K562 (cell line): ENCODE data around the gene MUSTN1. TPM values are rescaled to one million over a fixed set of nuclear protein-coding genes. Genes with fewer than 3 reads are reported as not detected.
A peak's percentile ranks its signal among the peaks of the same experiment; 100 is the strongest.

Experiments used
- ATAC-seq: fragments of 200-7000 bp; cut with Tn5 transposase; 3 replicates; pipeline ENCODE4 v1.9.1; 2020; ENCODE audit warnings: moderate library complexity
- BruUV-seq: library from RNA; stranded (reverse); fragments of 400-500 nt; replicated peaks from 2 replicates; lab custom pipeline; 2021; lab: Mats Ljungman, UMichigan
- CTCF ChIA-PET: fragments of 300-600 bp; formaldehyde crosslinking; extraction: SDS; loops from one replicate; lab custom pipeline; 2021; ENCODE audit warnings: low intra/inter-chr PET ratio; lab: Yijun Ruan, JAX
- POLR2A ChIA-PET: fragments of 300-600, 350-650 bp; sonication (Branson Sonifier 250); formaldehyde crosslinking; extraction: SDS; loops from one replicate; lab custom pipeline; 2021; ENCODE audit warnings: antibody characterized with exemption, inconsistent platforms; lab: Yijun Ruan, JAX
- DNase-seq, 4 experiments: peaks; one replicate each; pipeline versions ENCODE4 v3.0.0 to v3.0.0-alpha.2; 2011 to 2018; ENCODE audit warnings: low spot score in 3 of 4, mixed read lengths in 3 of 4; ENCODE audit errors: extremely low read depth in 1 of 4
- FAIRE-seq: peaks from 2 replicates; lab custom pipeline; 2011; peaks lifted over from hg19 to GRCh38; lab: Jason Lieb, UNC
- H2AFZ ChIP-seq: 2 replicates; pipeline ENCODE4 v1.6.0; 2011; ENCODE audit warnings: low read depth, low read length, control low read depth, inconsistent platforms
- H3K27ac ChIP-seq: fragments of 200-600 bp; 3 replicates; pipeline ENCODE4 v1.8.0; 2011; ENCODE audit warnings: low read depth, mild to moderate bottlenecking, control low read depth, inconsistent platforms, low read length, moderate library complexity, mixed read lengths; ENCODE audit errors: extremely low read depth
- H3K27me3 ChIP-seq, 2 experiments: fragments of 300-600 bp in 1 of 2; 2 replicates in 1 of 2; 3 replicates in 1 of 2; pipeline versions ENCODE4 v1.6.0 to v1.8.0; 2011; ENCODE audit warnings: inconsistent platforms in 2 of 2, low read length in 2 of 2, mild to moderate bottlenecking in 1 of 2, mixed read lengths in 1 of 2, moderate library complexity in 1 of 2; ENCODE audit not compliant: control insufficient read depth in 2 of 2, insufficient read depth in 2 of 2
- H3K36me3 ChIP-seq: fragments of 300-600 bp; 3 replicates; pipeline ENCODE4 v1.8.0; 2011; ENCODE audit warnings: mild to moderate bottlenecking, low read length, inconsistent platforms; ENCODE audit not compliant: control insufficient read depth, insufficient read depth
- H3K4me1 ChIP-seq, 2 experiments: fragments of 200-600 bp in 1 of 2; replicated peaks in 1 of 2; 2 replicates in 1 of 2; 3 replicates in 1 of 2; pipeline versions ENCODE4 v1.5.1 to v1.8.0; 2011; ENCODE audit warnings: inconsistent platforms in 2 of 2, low read length in 2 of 2, mild to moderate bottlenecking in 1 of 2, mixed read lengths in 1 of 2, moderate library complexity in 1 of 2; ENCODE audit not compliant: control insufficient read depth in 2 of 2, insufficient read depth in 2 of 2
- H3K4me2 ChIP-seq: 2 replicates; pipeline ENCODE4 v1.6.1; 2011; ENCODE audit warnings: low read length, control low read depth, inconsistent platforms, mixed read lengths; ENCODE audit not compliant: insufficient read depth
- H3K4me3 ChIP-seq: fragments of 200-600 bp; sonication (generic), shearing (Covaris generic); 2 replicates; pipeline ENCODE4 v1.5.1; 2016; ENCODE audit warnings: control low read depth, inconsistent platforms
- H3K79me2 ChIP-seq: fragments of 200-600 bp; 3 replicates; pipeline ENCODE4 v1.8.0; 2011; ENCODE audit warnings: low read length, inconsistent platforms; ENCODE audit not compliant: control insufficient read depth, insufficient read depth
- H3K9ac ChIP-seq, 2 experiments: 2 replicates each; pipeline versions ENCODE4 v1.6.0 to v1.6.1; 2011; ENCODE audit warnings: low read depth in 2 of 2, low read length in 2 of 2, control low read depth in 1 of 2, inconsistent platforms in 1 of 2, mild to moderate bottlenecking in 1 of 2, mixed read lengths in 1 of 2; ENCODE audit not compliant: insufficient read depth in 1 of 2
- H3K9me1 ChIP-seq: one replicate; pipeline ENCODE4 v1.6.0; 2011; ENCODE audit warnings: inconsistent platforms, mild to moderate bottlenecking, low read length, moderate library complexity; ENCODE audit not compliant: control insufficient read depth, insufficient read depth
- H3K9me3 ChIP-seq: replicated peaks from 2 replicates; pipeline ENCODE4 v1.5.1; 2011; ENCODE audit warnings: low read depth, low read length, inconsistent platforms; ENCODE audit not compliant: control insufficient read depth, insufficient read depth
- H4K20me1 ChIP-seq: replicated peaks from 2 replicates; pipeline ENCODE4 v1.6.1; 2011; ENCODE audit warnings: low read length, inconsistent platforms, mixed read lengths; ENCODE audit not compliant: control insufficient read depth, insufficient read depth
- CEBPB ChIP-seq: fragments of 450-650 bp; IDR thresholded peaks from 2 replicates; pipeline ENCODE4 v1.6.1; 2016; ENCODE audit warnings: missing genetic modification characterization, missing compliant biosample characterization
- CEBPG ChIP-seq, 3 experiments: fragments of 200-800 bp in 1 of 3; sonication (Bioruptor generic) in 1 of 3; sonication (generic) in 1 of 3; formaldehyde crosslinking in 1 of 3; IDR thresholded peaks in 2 of 3; conservative IDR thresholded peaks in 1 of 3; 2 replicates each; pipeline versions ENCODE4 v1.6.1 to v1.8.0; 2016 to 2022; ENCODE audit warnings: missing compliant biosample characterization in 2 of 3, missing genetic modification characterization in 2 of 3, mild to moderate bottlenecking in 1 of 3, missing genetic modification reagents in 1 of 3
- ELK3 ChIP-seq: fragments of 450-650 bp; formaldehyde crosslinking; IDR thresholded peaks from 2 replicates; pipeline ENCODE4 v1.4.0; 2020; ENCODE audit warnings: mild to moderate bottlenecking
- LEF1 ChIP-seq: fragments of 450-650 bp; IDR thresholded peaks from 2 replicates; pipeline ENCODE4 v1.6.1; 2016; ENCODE audit warnings: mild to moderate bottlenecking
- NFE2L1 ChIP-seq: fragments of 450-650 bp; IDR thresholded peaks from 2 replicates; pipeline ENCODE4 v1.6.1; 2016; ENCODE audit warnings: missing genetic modification characterization, low read depth, mild to moderate bottlenecking, missing compliant biosample characterization, moderate library complexity, borderline replicate concordance
- SMARCA4 ChIP-seq: fragments of 450-650 bp; IDR thresholded peaks from 2 replicates; pipeline ENCODE4 v1.6.1; 2016
- SMARCE1 ChIP-seq: fragments of 450-650 bp; IDR thresholded peaks from 2 replicates; pipeline ENCODE4 v1.7.1; 2016; ENCODE audit warnings: mild to moderate bottlenecking
- SP2 ChIP-seq: IDR thresholded peaks from 2 replicates; pipeline ENCODE4 v1.6.1; 2011; ENCODE audit warnings: mild to moderate bottlenecking, low read depth, low read length, moderate library complexity; ENCODE audit not compliant: poor library complexity, severe bottlenecking; ENCODE audit errors: extremely low read depth
- ZNF584 ChIP-seq: fragments of 200-800 bp; sonication (Bioruptor generic); IDR thresholded peaks from 2 replicates; pipeline ENCODE4 v1.6.1; 2016; ENCODE audit warnings: low read depth, mild to moderate bottlenecking, missing genetic modification characterization, missing compliant biosample characterization
- WGBS: fragments of 100-300 bp; shearing (Covaris generic); methylation state at CpG from one replicate; pipeline ENCODE4 v1.1.6; 2016; ENCODE audit warnings: low coverage, mixed read lengths; ENCODE audit not compliant: insufficient coverage; ENCODE audit errors: missing lambda C conversion rate; 5-methylcytosine and 5-hydroxymethylcytosine counted together
- in situ Hi-C: fragments of 300-500 bp; cut with MboI; formaldehyde crosslinking; loops from 4 replicates; pipeline ENCODE4 v1.15.0; 2018; ENCODE audit warnings: inconsistent platforms, mixed read lengths
- intact Hi-C: fragments of 100-400 bp; cut with micrococcal nuclease; formaldehyde crosslinking; loops from 2 replicates; pipeline ENCODE4 v1.14.2; 2022
- polyA plus RNA-seq, 8 experiments: library from polyadenylated mRNA; depleted of rRNA in 4 of 8; stranded (reverse) in 5 of 8; unstranded in 3 of 8; fragments of >200 nt; fragmentation: Nextera tagmentation in 2 of 8; fragmentation: Illumina TruSeq in 1 of 8; extraction: Ambion mirVana in 2 of 8; extraction: Trizol in 1 of 8; gene quantifications; 2 replicates each; pipeline versions ENCODE4 v1.2.1 to v1.2.3, GENCODE V29; 2011 to 2014; ENCODE audit warnings: inconsistent platforms in 1 of 8, missing spikeins in 1 of 8
- total RNA-seq, 7 experiments: library from RNA; depleted of rRNA in 6 of 7; stranded (reverse); fragments of >200 nt in 6 of 7; fragmentation: Illumina TruSeq in 2 of 7; extraction: Trizol in 2 of 7; gene quantifications; 2 replicates each; pipeline versions ENCODE4 v1.2.1 to v1.2.3, GENCODE V29; 2011 to 2021; ENCODE audit warnings: low replicate concordance in 1 of 7
- TF ChIP-seq, protein P1 (sequence below): fragments of 450-650 bp; IDR thresholded peaks from one replicate; pipeline ENCODE4 v1.6.1; 2018; ENCODE audit warnings: mild to moderate bottlenecking, moderate library complexity; ENCODE audit not compliant: partially characterized antibody

Gene MUSTN1
- total and polyA plus RNA-seq, 9 of the 15 experiments (the other 6 are each of a cell fraction or from before 2014, with no cell fraction given): 0.15 to 0.78 (median 0.44) TPM; not detected in 4

- Histone ChIP-seq H3K4me3 (no peak overlapping the region), H3K4me1 (peaks cover 10 to 42% of the 10 kb centered on the region in 2 experiments), H3K27ac (no peak overlapping the region), H3K9ac (no peak overlapping the region), H2AFZ (no peak overlapping the region), H3K9me1 (no peaks in the 10 kb centered on the region), H3K4me2 (peak overlapping the region; percentile 52; the same call in 1 of the 2 replicates), H3K27me3 (no peaks in the 10 kb centered on the region), H3K36me3 (no peaks in the 10 kb centered on the region), H4K20me1 (no peaks in the 10 kb centered on the region), H3K9me3 (no peaks in the 10 kb centered on the region), H3K79me2 (no peaks in the 10 kb centered on the region)
- TF ChIP-seq SP2 (no peak), SMARCA4 (peak; percentile 2; the same call in 1 of the 2 replicates), ELK3 (CRISPR knock-in tag) (no peak), LEF1 (no peak), CEBPG (CRISPR knock-in tag; IDR thresholded peaks at IDR 0.05) (no peak), CEBPG (tag; conservative IDR thresholded peaks at IDR 0.05 in 1 of 2, IDR thresholded peaks at IDR 0.05 in 1 of 2) (peak; percentile 60 to 72; a peak in 2 of 4 replicates), CEBPB (tag) (peak; percentile 6; the same call in 1 of the 2 replicates), ZNF584 (CRISPR knock-in tag) (0 out of 2 replicates have a peak, but pooled peaks have one; percentile 14), SMARCE1 (no peak), NFE2L1 (tag) (no peak)
- TF ChIP-seq, protein P1, sequence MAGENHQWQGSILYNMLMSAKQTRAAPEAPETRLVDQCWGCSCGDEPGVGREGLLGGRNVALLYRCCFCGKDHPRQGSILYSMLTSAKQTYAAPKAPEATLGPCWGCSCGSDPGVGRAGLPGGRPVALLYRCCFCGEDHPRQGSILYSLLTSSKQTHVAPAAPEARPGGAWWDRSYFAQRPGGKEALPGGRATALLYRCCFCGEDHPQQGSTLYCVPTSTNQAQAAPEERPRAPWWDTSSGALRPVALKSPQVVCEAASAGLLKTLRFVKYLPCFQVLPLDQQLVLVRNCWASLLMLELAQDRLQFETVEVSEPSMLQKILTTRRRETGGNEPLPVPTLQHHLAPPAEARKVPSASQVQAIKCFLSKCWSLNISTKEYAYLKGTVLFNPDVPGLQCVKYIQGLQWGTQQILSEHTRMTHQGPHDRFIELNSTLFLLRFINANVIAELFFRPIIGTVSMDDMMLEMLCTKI: no peak
- no peak for ATAC-seq
- intact Hi-C loops (no loop called here), in situ Hi-C loops (no loop called here)
- BruUV-seq: no TSS peak
- ChIA-PET POLR2A (interaction anchor here (1.0 to 1.4 kb wide), 2 partner anchors 15 to 19 kb away, joined by 4 read pairs; no protein-coding TSS in a partner anchor), CTCF (no interaction called here)
- DNase-seq: no peak
- no peak for FAIRE-seq
- WGBS: 48% methylated on average over 5 of the region's 5 CpGs
Measured at GRCh38 chr3:52874160-52874701, 39.4 kb upstream of the MUSTN1 start.
